Aorta (tissue), 5 donors: ENCODE data around the gene ZDHHC11B. TPM values are rescaled to one million over a fixed set of nuclear protein-coding genes. Genes with fewer than 3 reads are reported as not detected.
"Not testable (repeated sequence)": the region's sequence is repeated elsewhere in the genome, so short reads cannot be mapped to it uniquely, and the experiment has no call there.

ENCODE experiments used
- ATAC-seq: fragments of 200-7000 bp; cut with Tn5 transposase; one replicate; pipeline ENCODE4 v1.9.1; 2022; ENCODE audit warnings: moderate library complexity; ENCODE audit not compliant: low FRiP score
- DNase-seq, 2 donors: peaks; one replicate each; pipeline ENCODE4 v3.0.0-alpha.2; 2020
- H3K27ac ChIP-seq, 2 donors: one replicate each; pipeline ENCODE4 v1.5.1; 2013; ENCODE audit warnings: low read length in 2 of 2, mild to moderate bottlenecking in 2 of 2, moderate library complexity in 2 of 2, control low read depth in 1 of 2, inconsistent platforms in 1 of 2, low read depth in 1 of 2
- H3K27me3 ChIP-seq, 2 donors: one replicate each; pipeline ENCODE4 v1.6.1; 2013; ENCODE audit warnings: control low read depth in 1 of 2, low read length in 1 of 2, mild to moderate bottlenecking in 1 of 2, moderate library complexity in 1 of 2; ENCODE audit not compliant: insufficient read depth in 2 of 2, control insufficient read depth in 1 of 2
- H3K36me3 ChIP-seq, 2 donors: one replicate each; pipeline ENCODE4 v1.6.1; 2013; ENCODE audit warnings: control low read depth in 1 of 2, low read length in 1 of 2, mild to moderate bottlenecking in 1 of 2; ENCODE audit not compliant: insufficient read depth in 2 of 2, control insufficient read depth in 1 of 2
- H3K4me1 ChIP-seq, 2 donors: one replicate each; pipeline ENCODE4 v1.6.1; 2013; ENCODE audit warnings: low read length in 2 of 2, control low read depth in 1 of 2, mild to moderate bottlenecking in 1 of 2, moderate library complexity in 1 of 2; ENCODE audit not compliant: insufficient read depth in 2 of 2, control insufficient read depth in 1 of 2
- H3K4me3 ChIP-seq, 2 donors: one replicate each; pipeline ENCODE4 v1.5.1; 2013; ENCODE audit warnings: low read length in 2 of 2, control low read depth in 1 of 2, mild to moderate bottlenecking in 1 of 2
- H3K9me3 ChIP-seq: one replicate; pipeline ENCODE4 v1.6.1; 2013; ENCODE audit warnings: mild to moderate bottlenecking, low read length; ENCODE audit not compliant: control insufficient read depth
- WGBS, 2 donors: extraction: QIAGEN DNeasy Blood & Tissue Kit; methylation state at CpG; one replicate each; pipeline ENCODE4 v1.1.7; 2013; 5-methylcytosine and 5-hydroxymethylcytosine counted together
- intact Hi-C, 2 donors: fragments of 100-400 bp; cut with DNase I; formaldehyde crosslinking; loops; one replicate each; pipeline versions ENCODE4 v1.14.2 to v1.15.0; 2022
- polyA plus RNA-seq, 2 donors: library from polyadenylated mRNA; stranded (reverse); fragments of 200-250 nt; gene quantifications; one replicate each; pipeline ENCODE4 v1.2.3, GENCODE V29; 2013
- total RNA-seq, 2 donors: library from RNA; stranded (reverse); fragmentation: NEBNext Ultra II Directional; extraction: Animal tissue kit (Norgen Biotek cat#: 25700); gene quantifications; one replicate each; pipeline ENCODE4 v1.2.1, GENCODE V29; 2021
- donor health status: healthy with polysubstance abuse.
- donor health status: Bipolar disorder and iron deficiency.
- donor health status: DM: no; HTN: no; CAD: no.
- donor health status: DM: no; HTN: no; CAD: no.
- donor health status: DM: yes; HTN: yes; CAD: no.

ZDHHC11B gene
- total and polyA plus RNA-seq, 4 donors = 2.0 to 17.7 (median 5.2) TPM

DNA sequence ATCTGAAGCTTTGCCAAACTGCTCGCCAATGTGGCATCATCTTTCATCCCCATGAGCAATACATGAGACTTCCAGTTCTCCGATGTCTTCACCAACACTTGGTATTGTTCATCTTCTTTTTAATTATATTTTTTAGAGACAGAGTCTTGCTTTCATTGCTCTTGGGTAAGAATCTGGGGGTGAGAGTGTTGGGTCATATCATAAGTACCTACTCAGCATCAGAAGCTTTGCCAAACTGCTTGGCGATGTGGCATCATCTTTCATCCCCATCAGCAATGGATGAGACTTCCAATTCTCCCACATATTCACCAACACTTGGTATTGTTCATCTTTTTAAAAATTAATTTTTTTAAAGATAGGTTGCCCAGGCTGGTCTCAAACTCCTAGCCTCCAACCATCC, 30.9 kb upstream of the ZDHHC11B start:
- H3K9me3 ChIP-seq = no peaks in the 10 kb centered on the region

DNA sequence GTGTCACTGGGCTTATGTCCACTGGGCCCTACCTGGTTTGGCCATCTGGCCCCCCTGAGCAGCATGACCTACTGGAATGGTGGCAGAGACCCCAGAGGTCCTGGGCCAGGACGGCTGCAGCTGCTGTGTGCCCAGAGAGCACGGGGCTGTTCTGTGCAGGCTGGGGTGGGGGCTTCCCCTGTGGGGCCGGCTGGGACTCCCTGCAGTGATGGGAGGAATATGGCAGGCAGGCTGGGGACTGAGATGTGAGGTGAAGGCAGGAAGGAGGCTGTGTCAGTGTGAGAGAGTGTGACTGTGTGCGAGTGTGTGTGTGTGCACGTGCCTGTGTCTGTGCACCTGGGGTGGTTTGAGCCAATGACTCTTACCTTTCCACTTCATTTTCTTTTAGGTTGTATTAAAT, 29.0 kb upstream of the ZDHHC11B start:
- H3K36me3 ChIP-seq, H3K27ac ChIP-seq, DNase-seq, H3K4me1 ChIP-seq, H3K4me3 ChIP-seq, H3K9me3 ChIP-seq, intact Hi-C loops, ATAC-seq, H3K27me3 ChIP-seq: not testable (repeated sequence)
- 87% methylated on average over 5 of the region's 5 CpGs; no CpG with 5 or more reads in 1 of the 2 donors for WGBS, 2 donors

More for the DNA sequence above, 30.9 kb upstream of the ZDHHC11B start:
- intact Hi-C loops = no loop called here
- ATAC-seq (no peak), DNase-seq (no peak)
- Histone ChIP-seq H3K36me3 (no peaks in the 10 kb centered on the region), H3K27ac (no peak overlapping the region), H3K27me3 (no peaks in the 10 kb centered on the region), H3K4me1 (no peaks in the 10 kb centered on the region), H3K4me3 (peak overlapping the region in 1 of 2 donors; percentile 20)
- 99% methylated on average over 3 of the region's 3 CpGs; no CpG with 5 or more reads in 1 of the 2 donors for WGBS, 2 donors

DNA sequence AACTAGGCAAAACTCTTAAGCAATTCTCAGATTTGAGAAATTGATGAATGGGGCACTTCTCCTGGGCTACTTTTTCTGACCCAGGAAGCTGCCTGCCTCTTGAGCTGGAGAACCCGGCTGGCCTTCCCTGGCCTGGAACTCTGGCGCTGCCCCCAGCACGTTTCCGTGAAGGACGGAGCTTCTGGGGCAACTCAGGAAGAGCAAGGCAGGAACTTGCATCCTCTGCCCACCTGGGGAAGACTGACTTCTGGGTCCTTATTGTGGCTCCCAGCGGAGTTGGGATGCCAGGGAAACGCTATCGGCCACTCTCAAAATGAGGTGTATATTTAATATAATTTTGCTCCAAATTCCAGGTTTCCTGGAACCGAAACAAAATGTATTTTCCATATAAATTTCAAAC, 26.9 kb upstream of the ZDHHC11B start:
- H3K27ac ChIP-seq, ATAC-seq: not testable (repeated sequence)
- 64 to 66% methylated on average over 7 to 8 of the region's 9 CpGs for WGBS, 2 donors

DNA sequence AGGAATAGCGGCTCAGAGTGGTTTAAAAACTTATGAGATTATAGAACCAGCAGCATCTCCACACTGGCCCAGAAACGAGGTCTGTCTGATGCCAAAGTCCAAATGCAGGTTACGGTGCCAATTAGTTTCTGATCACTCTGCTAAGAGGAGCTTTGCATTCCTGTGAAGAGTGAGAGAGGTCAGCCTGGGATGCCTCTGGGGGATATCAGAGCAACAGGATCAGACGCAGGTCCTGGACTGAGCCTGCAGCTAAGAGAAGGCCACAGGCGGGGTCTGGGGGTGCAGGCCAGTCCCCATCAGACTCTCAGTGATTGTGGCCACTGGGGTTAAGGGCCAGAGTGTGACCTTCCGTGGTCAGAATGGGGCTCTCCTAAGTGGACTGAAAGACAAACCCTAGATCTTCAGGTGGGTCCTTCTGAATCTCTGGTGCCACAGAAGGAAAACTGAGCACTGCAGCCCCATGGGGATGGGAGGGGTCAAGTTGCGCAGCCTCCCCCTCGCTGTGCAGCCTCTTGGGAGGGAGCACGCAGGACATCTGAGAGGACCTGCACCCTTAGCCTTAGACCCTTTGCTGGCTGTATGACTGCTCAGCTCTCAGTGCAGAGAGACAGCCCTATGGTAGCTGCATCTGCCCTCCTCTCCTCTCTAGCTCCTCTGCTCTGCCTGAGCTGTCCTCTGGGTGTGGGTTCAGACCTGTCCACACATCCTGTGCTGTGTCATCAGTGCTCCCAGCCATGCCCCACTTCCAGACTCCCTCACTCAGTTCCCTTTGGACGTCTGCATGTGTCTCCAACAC, 23.4 kb upstream of the ZDHHC11B start:
- H3K36me3 ChIP-seq, intact Hi-C loops, H3K27me3 ChIP-seq, H3K4me3 ChIP-seq, H3K4me1 ChIP-seq, H3K27ac ChIP-seq, DNase-seq, H3K9me3 ChIP-seq: not testable (repeated sequence)
- ATAC-seq = peak; percentile 37
- 59 to 85% methylated on average over 4 of the region's 10 CpGs for WGBS, 2 donors

More for the DNA sequence above, 26.9 kb upstream of the ZDHHC11B start:
- DNase-seq, H3K4me3 ChIP-seq, H3K27me3 ChIP-seq, intact Hi-C loops, H3K4me1 ChIP-seq, H3K9me3 ChIP-seq, H3K36me3 ChIP-seq: not testable (repeated sequence)

DNA sequence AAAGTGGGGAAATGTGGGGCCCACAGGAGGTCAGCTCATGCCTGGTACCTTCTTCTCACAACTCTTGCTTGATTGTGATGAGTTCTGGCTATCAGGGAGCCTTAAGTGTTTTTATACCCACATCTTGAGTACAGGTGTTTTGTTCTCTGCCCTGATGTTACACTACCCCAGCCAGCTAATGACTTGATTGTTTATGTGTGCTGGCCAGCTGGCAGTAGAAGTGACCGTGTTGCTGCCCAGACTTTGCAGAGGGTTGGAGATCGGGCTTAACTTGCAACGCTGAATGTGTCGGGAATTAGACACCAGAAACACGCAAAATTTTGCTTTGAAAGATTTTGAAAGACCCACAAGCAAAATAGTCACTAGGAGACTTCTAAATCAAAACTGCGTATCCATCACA, 16.9 kb upstream of the ZDHHC11B start:
- H3K36me3 ChIP-seq = no peaks in the 10 kb centered on the region
- H3K4me3 ChIP-seq = no peak overlapping the region
- DNase-seq (no peak), ATAC-seq (no peak)
- 54% methylated on average over 6 of the region's 6 CpGs; no CpG with 5 or more reads in 1 of the 2 donors for WGBS, 2 donors
- H3K4me1 ChIP-seq = no peaks in the 10 kb centered on the region
- intact Hi-C loops = no loop called here
- no peaks in the 10 kb centered on the region for H3K27me3 ChIP-seq
- no peaks in the 10 kb centered on the region for H3K9me3 ChIP-seq
- H3K27ac ChIP-seq = no peak overlapping the region

DNA sequence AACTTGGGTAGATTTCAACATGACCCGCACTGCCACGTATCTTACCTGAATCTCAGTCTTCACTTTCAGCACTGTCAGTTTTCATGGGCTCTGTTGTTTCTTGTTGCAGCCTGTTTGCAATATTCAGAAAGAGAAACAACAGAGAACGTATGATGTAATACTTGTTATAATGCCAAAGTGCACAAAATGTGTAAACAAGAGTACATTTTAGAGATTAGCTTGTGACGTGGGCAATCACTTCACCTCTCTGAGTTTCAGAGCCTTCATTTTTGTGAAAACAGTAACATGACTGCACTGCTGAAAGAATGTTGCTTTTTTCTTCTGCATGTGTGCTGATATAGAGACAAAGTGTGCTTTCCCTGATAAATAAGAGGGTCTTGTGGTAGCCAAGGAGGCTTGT, 16.5 kb upstream of the ZDHHC11B start:
- H3K9me3 ChIP-seq, H3K27me3 ChIP-seq, H3K27ac ChIP-seq, H3K4me1 ChIP-seq, intact Hi-C loops, ATAC-seq, H3K36me3 ChIP-seq, H3K4me3 ChIP-seq, DNase-seq: not testable (repeated sequence)
- WGBS, 2 donors = 48% methylated on average over 4 of the region's 4 CpGs; no CpG with 5 or more reads in 1 of the 2 donors

DNA sequence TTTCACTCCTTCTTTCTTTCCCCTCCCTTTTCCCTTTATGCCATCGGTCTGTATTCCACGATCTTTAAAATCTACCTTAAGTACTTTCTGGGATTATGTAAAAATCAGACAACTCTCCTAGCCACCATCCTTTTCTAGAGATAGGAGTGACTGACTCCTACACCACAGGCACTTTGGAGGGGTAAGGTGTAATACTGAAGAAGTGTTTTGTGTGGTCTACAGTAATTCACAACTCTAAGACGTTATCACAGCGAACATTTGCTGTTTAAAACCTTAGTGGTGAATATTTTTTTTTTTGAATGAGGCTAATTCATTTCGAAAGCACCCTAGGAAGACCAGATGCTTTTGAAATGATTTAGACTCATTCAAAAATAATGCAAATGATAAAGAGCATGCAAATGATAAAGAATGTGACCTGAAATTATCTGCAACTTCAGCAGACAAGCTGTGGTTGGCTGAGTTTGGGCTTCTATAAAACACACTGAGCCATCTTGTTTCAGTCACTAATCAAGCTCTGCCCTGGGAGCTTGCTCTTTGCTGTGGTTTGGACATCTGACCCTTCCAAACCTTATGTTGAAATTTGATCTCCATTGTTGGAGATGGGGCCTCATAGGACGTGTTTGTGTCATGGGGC, 14.1 kb upstream of the ZDHHC11B start:
- not testable (repeated sequence) for H3K27me3 ChIP-seq, DNase-seq, H3K9me3 ChIP-seq, ATAC-seq, H3K4me3 ChIP-seq, H3K36me3 ChIP-seq, H3K4me1 ChIP-seq, H3K27ac ChIP-seq
- intact Hi-C loops = loop anchor here in 1 of 2 donors (5.0 kb wide), 1 partner anchor 86 kb away; no protein-coding TSS in a partner anchor
- WGBS, 2 donors = 61 to 84% methylated on average over 3 to 5 of the region's 6 CpGs

DNA sequence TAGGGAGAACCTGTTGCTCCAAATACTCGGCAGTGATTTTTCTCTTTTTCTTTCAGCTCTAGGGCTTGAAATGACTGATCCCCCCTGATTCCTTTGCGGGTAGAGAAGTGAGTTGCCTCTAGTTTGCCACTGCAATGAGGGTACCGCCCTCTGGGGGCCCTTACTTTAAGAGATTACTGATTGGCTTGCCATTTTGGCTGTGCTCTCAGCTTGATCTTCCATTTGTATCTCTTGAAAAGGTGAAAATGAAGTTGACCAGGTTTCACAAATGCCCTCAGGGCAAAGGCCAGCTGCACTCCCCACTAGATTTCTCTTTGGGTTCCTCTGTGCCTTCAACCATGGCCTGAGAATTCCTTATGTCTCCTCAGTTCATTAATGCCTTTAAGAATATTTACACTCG, 13.5 kb upstream of the ZDHHC11B start:
- not testable (repeated sequence) for DNase-seq, ATAC-seq, H3K4me3 ChIP-seq, H3K4me1 ChIP-seq, H3K36me3 ChIP-seq, H3K27ac ChIP-seq, H3K9me3 ChIP-seq, H3K27me3 ChIP-seq
- intact Hi-C loops = loop anchor here in 1 of 2 donors (5.0 kb wide), 1 partner anchor 86 kb away; no protein-coding TSS in a partner anchor
- WGBS, 2 donors = 55 to 79% methylated on average over 2 to 3 of the region's 4 CpGs
